Liver (tissue), 9 donors: ENCODE data around the gene EOGT. TPM values are rescaled to one million over a fixed set of nuclear protein-coding genes. Genes with fewer than 3 reads are reported as not detected.

ENCODE experiments used
- DNase-seq: peaks from one replicate; pipeline ENCODE4 v3.0.0-alpha.2; 2017; ENCODE audit warnings: low spot score
- H3K27ac ChIP-seq, 2 donors: one replicate each; pipeline ENCODE4 v1.7.0; 2013; ENCODE audit warnings: inconsistent platforms in 2 of 2, low read length in 2 of 2, control low read depth in 1 of 2, low read depth in 1 of 2, mild to moderate bottlenecking in 1 of 2
- H3K27me3 ChIP-seq, 4 donors: one replicate each; pipeline versions ENCODE4 v1.6.1 to v1.7.0; 2013; ENCODE audit warnings: low read length in 3 of 4, inconsistent platforms in 1 of 4, mild to moderate bottlenecking in 1 of 4, moderate library complexity in 1 of 4; ENCODE audit not compliant: control insufficient read depth in 4 of 4, insufficient read depth in 4 of 4
- H3K36me3 ChIP-seq, 4 donors: one replicate each; pipeline versions ENCODE4 v1.6.1 to v1.7.0; 2013; ENCODE audit warnings: low read length in 3 of 4, mild to moderate bottlenecking in 3 of 4, low read depth in 1 of 4, moderate library complexity in 1 of 4; ENCODE audit not compliant: control insufficient read depth in 4 of 4, insufficient read depth in 3 of 4
- H3K4me1 ChIP-seq, 4 donors: one replicate each; pipeline versions ENCODE4 v1.6.1 to v1.7.0; 2013; ENCODE audit warnings: low read length in 3 of 4, mild to moderate bottlenecking in 3 of 4, moderate library complexity in 1 of 4; ENCODE audit not compliant: control insufficient read depth in 4 of 4, insufficient read depth in 4 of 4
- H3K4me3 ChIP-seq, 3 donors: one replicate each; pipeline versions ENCODE4 v1.6.1 to v1.7.0; 2013; ENCODE audit warnings: low read length in 3 of 3, control low read depth in 1 of 3, low read depth in 1 of 3, mild to moderate bottlenecking in 1 of 3
- H3K9ac ChIP-seq, 2 donors: one replicate each; pipeline ENCODE4 v1.7.0; 2013; ENCODE audit warnings: low read length in 2 of 2, mild to moderate bottlenecking in 2 of 2, moderate library complexity in 2 of 2, control low read depth in 1 of 2, low read depth in 1 of 2
- H3K9me3 ChIP-seq, 4 donors: one replicate each; pipeline versions ENCODE4 v1.6.1 to v1.7.0; 2013; ENCODE audit warnings: low read length in 3 of 4; ENCODE audit not compliant: control insufficient read depth in 4 of 4
- EGR1 ChIP-seq, 2 donors: IDR thresholded peaks; 2 replicates each; pipeline ENCODE4 v1.6.1; 2016 to 2018; ENCODE audit warnings: antibody characterized with exemption in 2 of 2, low read depth in 2 of 2
- FOXA1 ChIP-seq: IDR thresholded peaks from 2 replicates; pipeline ENCODE4 v1.6.1; 2016; ENCODE audit warnings: antibody characterized with exemption
- HNF4A ChIP-seq, 2 donors: conservative IDR thresholded peaks; 2 replicates each; pipeline ENCODE4 v1.6.1; 2016; ENCODE audit warnings: antibody characterized with exemption in 2 of 2, mild to moderate bottlenecking in 2 of 2
- HNF4G ChIP-seq: IDR thresholded peaks from 2 replicates; pipeline ENCODE4 v1.6.1; 2016; ENCODE audit warnings: antibody characterized with exemption
- NR2F2 ChIP-seq: IDR thresholded peaks from 2 replicates; pipeline ENCODE4 v1.6.1; 2016; ENCODE audit warnings: antibody characterized with exemption
- RAD21 ChIP-seq, 2 donors: IDR thresholded peaks; 2 replicates each; pipeline ENCODE4 v1.6.1; 2016; ENCODE audit warnings: antibody characterized with exemption in 2 of 2, mild to moderate bottlenecking in 2 of 2
- RXRA ChIP-seq, 2 donors: IDR thresholded peaks; 2 replicates each; pipeline ENCODE4 v1.6.1; 2017 to 2018; ENCODE audit warnings: antibody characterized with exemption in 2 of 2, mild to moderate bottlenecking in 1 of 2
- TAF1 ChIP-seq: conservative IDR thresholded peaks from 2 replicates; pipeline ENCODE4 v1.6.1; 2016; ENCODE audit warnings: antibody characterized with exemption, mild to moderate bottlenecking
- WGBS: extraction: QIAGEN DNeasy Blood & Tissue Kit; methylation state at CpG from one replicate; pipeline ENCODE4 v1.1.7; 2013; 5-methylcytosine and 5-hydroxymethylcytosine counted together
- polyA plus RNA-seq, 2 donors: library from polyadenylated mRNA; stranded (reverse) in 1 of 2; unstranded in 1 of 2; fragments of 200-250 nt in 1 of 2; fragments of >200 nt in 1 of 2; fragmentation: Nextera tagmentation in 1 of 2; extraction: Ambion mirVana in 1 of 2; gene quantifications; one replicate each; pipeline versions ENCODE4 v1.2.1 to v1.2.3, GENCODE V29; 2013 to 2015
- total RNA-seq, 2 donors: library from RNA; depleted of rRNA; stranded (reverse); fragments of >200 nt; gene quantifications; one replicate each; pipeline ENCODE4 v1.2.3, GENCODE V29; 2014
- TF ChIP-seq, protein P1 (sequence below): IDR thresholded peaks from 2 replicates; pipeline ENCODE4 v1.6.1; 2016; ENCODE audit warnings: antibody characterized with exemption, mild to moderate bottlenecking
- TF ChIP-seq, protein P2 (sequence below): IDR thresholded peaks from 2 replicates; pipeline ENCODE4 v1.6.1; 2016; ENCODE audit warnings: antibody characterized with exemption
- TF ChIP-seq, protein P3 (sequence below): IDR thresholded peaks from 2 replicates; pipeline ENCODE4 v1.6.1; 2016; ENCODE audit warnings: antibody characterized with exemption
- TF ChIP-seq, protein P4 (sequence below): fragments of 150-350 bp; IDR thresholded peaks from 2 replicates; pipeline ENCODE4 v1.5.1; 2017; ENCODE audit warnings: improper control_type of control experiment, low read depth, low read length; ENCODE audit not compliant: missing input control
- donor health status: healthy.
- donor health status: healthy.
- donor health status: healthy.
- donor health status: healthy.
- donor health status: healthy.

EOGT gene
- total and polyA plus RNA-seq, 4 donors: 2.6 to 7.5 (median 5.1) TPM

DNA sequence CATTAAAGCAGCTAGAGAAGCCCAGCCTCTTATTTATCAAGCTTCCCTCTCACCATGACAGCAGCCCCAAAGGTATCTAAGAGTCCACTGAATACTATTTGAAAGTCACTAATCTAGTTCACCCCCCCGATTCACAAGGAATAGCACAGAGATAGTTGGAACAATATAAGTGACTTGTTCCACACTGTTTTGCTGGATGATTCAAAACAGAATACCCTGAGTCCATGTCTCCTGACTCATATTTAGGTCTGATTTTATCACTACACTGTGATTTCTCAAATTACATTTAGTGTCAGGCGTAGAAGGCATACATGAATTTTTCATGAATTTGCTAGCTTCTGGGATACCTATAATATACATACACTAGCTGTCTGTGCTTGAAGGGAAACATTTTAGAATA is 18.7 kb upstream of the EOGT start (continued):
- TF ChIP-seq, protein P1, sequence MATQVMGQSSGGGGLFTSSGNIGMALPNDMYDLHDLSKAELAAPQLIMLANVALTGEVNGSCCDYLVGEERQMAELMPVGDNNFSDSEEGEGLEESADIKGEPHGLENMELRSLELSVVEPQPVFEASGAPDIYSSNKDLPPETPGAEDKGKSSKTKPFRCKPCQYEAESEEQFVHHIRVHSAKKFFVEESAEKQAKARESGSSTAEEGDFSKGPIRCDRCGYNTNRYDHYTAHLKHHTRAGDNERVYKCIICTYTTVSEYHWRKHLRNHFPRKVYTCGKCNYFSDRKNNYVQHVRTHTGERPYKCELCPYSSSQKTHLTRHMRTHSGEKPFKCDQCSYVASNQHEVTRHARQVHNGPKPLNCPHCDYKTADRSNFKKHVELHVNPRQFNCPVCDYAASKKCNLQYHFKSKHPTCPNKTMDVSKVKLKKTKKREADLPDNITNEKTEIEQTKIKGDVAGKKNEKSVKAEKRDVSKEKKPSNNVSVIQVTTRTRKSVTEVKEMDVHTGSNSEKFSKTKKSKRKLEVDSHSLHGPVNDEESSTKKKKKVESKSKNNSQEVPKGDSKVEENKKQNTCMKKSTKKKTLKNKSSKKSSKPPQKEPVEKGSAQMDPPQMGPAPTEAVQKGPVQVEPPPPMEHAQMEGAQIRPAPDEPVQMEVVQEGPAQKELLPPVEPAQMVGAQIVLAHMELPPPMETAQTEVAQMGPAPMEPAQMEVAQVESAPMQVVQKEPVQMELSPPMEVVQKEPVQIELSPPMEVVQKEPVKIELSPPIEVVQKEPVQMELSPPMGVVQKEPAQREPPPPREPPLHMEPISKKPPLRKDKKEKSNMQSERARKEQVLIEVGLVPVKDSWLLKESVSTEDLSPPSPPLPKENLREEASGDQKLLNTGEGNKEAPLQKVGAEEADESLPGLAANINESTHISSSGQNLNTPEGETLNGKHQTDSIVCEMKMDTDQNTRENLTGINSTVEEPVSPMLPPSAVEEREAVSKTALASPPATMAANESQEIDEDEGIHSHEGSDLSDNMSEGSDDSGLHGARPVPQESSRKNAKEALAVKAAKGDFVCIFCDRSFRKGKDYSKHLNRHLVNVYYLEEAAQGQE: no peak
- TF ChIP-seq TAF1 (no peak), RAD21 (IDR thresholded peaks at IDR 0.05) (no peak), FOXA1 (no peak), RXRA (IDR thresholded peaks at IDR 0.05) (no peak), NR2F2 (no peak), EGR1 (IDR thresholded peaks at IDR 0.05; ENCODE audit: low read depth in 2 of 2) (no peak)
- TF ChIP-seq, protein P2, sequence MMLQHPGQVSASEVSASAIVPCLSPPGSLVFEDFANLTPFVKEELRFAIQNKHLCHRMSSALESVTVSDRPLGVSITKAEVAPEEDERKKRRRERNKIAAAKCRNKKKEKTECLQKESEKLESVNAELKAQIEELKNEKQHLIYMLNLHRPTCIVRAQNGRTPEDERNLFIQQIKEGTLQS: no peak

DNA sequence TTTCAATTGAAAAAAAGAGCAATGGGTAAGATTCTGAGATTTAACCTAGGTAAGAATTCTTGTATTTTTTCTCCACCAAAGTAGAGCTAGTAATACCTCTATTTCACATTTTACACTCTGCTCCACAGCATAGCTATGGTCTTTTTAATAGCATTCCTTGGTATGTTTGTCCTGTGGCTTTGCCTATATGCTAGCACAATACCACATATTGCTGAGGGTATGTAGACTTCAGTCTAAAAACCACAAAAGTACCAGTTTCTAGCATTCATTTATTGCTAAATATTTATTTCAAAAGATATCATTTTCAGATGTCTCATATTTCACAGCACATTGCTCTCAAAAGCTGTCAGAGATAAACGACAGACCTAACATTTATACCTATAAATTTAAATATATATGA is 18.2 kb upstream of the EOGT start:
- H3K4me1 ChIP-seq: no peaks in the 10 kb centered on the region
- peaks cover 18 to 55% (median 52%) of the 10 kb centered on the region in 4 donors for H3K36me3 ChIP-seq
- DNase-seq: no peak
- 94% methylated on average over 1 of the region's 1 CpG for WGBS
- TF ChIP-seq, protein P3, sequence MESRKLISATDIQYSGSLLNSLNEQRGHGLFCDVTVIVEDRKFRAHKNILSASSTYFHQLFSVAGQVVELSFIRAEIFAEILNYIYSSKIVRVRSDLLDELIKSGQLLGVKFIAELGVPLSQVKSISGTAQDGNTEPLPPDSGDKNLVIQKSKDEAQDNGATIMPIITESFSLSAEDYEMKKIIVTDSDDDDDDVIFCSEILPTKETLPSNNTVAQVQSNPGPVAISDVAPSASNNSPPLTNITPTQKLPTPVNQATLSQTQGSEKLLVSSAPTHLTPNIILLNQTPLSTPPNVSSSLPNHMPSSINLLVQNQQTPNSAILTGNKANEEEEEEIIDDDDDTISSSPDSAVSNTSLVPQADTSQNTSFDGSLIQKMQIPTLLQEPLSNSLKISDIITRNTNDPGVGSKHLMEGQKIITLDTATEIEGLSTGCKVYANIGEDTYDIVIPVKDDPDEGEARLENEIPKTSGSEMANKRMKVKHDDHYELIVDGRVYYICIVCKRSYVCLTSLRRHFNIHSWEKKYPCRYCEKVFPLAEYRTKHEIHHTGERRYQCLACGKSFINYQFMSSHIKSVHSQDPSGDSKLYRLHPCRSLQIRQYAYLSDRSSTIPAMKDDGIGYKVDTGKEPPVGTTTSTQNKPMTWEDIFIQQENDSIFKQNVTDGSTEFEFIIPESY: no peak
- TF ChIP-seq, protein P1: no peak
- TF ChIP-seq, protein P4, sequence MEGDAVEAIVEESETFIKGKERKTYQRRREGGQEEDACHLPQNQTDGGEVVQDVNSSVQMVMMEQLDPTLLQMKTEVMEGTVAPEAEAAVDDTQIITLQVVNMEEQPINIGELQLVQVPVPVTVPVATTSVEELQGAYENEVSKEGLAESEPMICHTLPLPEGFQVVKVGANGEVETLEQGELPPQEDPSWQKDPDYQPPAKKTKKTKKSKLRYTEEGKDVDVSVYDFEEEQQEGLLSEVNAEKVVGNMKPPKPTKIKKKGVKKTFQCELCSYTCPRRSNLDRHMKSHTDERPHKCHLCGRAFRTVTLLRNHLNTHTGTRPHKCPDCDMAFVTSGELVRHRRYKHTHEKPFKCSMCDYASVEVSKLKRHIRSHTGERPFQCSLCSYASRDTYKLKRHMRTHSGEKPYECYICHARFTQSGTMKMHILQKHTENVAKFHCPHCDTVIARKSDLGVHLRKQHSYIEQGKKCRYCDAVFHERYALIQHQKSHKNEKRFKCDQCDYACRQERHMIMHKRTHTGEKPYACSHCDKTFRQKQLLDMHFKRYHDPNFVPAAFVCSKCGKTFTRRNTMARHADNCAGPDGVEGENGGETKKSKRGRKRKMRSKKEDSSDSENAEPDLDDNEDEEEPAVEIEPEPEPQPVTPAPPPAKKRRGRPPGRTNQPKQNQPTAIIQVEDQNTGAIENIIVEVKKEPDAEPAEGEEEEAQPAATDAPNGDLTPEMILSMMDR: no peak
- TF ChIP-seq HNF4A (conservative IDR thresholded peaks at IDR 0.05) (no peak), HNF4G (no peak)
- no peaks in the 10 kb centered on the region for H3K9me3 ChIP-seq
- H3K9ac ChIP-seq: no peak overlapping the region
- H3K4me3 ChIP-seq: no peak overlapping the region
- no peak overlapping the region for H3K27ac ChIP-seq
- H3K27me3 ChIP-seq: no peaks in the 10 kb centered on the region
